Prostate gland (tissue), 2 donors: ENCODE measurements around the gene TMEM43.

Experiments used
- CTCF ChIP-seq, 4 experiments: fragments of 200-600 bp in 2 of 4; fragments of 450-650 bp in 2 of 4; sonication (generic) in 2 of 4; IDR thresholded peaks; 1 replicate in 3 of 4; 2 replicates in 1 of 4; pipeline ENCODE4 v1.5.1; 2016 to 2019; ENCODE audit warnings: antibody characterized with exemption in 4 of 4, mild to moderate bottlenecking in 2 of 4, moderate library complexity in 2 of 4
- POLR2A ChIP-seq: fragments of 450-650 bp; IDR thresholded peaks from one replicate; pipeline ENCODE4 v1.6.1; 2016; ENCODE audit warnings: antibody characterized with exemption, mild to moderate bottlenecking

- no peak for TF ChIP-seq CTCF (IDR thresholded peaks at IDR 0.05)
- no peak for TF ChIP-seq POLR2A
These were observed 47.6 kb downstream of the TMEM43 start for GRCh38 chr3:14172496-14172895.
